HG03196 (cell line): Measurements from ENCODE around the gene SGF29.
"Not testable (repeated sequence)": the region's sequence is repeated elsewhere in the genome, so short reads cannot be mapped to it uniquely, and the experiment has no call there.

Experiments used
- ATAC-seq: cut with Tn5 transposase; IDR thresholded peaks from one replicate; pipeline ENCODE4 v1.9.1; 2021; ENCODE audit not compliant: unreplicated experiment

Gene SGF29

DNA sequence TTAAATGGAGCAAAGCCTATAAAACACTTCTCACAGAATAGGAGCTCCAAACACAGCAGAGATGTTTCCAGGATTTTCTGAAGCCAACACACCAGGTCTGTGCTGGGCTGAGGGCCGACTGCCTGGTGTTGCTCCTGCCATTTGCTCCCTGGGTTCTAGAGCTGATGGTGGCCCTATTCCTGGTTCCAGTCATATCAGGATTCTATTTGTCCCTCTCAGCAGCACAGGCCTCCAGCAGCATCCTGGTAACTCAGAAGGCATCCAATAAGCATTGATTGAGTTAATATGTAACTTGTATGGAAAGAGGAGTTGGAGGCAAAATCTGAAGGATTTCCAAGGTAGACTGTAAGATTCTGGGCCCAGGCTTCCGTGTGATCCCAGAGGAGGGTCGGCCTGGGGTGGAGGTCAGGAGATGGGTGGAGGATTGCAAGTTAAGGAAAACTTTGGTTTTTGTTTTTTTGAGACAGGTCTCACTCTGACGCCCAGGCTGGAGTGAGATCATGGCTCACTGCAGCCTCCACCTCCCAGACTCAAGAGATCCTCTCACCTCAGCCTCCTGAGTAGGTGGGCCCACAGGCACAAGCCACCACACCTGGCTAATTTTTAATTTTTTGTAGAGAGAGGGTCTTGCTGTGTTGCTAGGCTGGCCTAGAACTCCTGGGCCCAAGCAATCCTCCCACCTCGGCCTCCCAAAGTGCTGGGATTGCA is 20.6 kb upstream of the SGF29 start:
- ATAC-seq: no peak

DNA sequence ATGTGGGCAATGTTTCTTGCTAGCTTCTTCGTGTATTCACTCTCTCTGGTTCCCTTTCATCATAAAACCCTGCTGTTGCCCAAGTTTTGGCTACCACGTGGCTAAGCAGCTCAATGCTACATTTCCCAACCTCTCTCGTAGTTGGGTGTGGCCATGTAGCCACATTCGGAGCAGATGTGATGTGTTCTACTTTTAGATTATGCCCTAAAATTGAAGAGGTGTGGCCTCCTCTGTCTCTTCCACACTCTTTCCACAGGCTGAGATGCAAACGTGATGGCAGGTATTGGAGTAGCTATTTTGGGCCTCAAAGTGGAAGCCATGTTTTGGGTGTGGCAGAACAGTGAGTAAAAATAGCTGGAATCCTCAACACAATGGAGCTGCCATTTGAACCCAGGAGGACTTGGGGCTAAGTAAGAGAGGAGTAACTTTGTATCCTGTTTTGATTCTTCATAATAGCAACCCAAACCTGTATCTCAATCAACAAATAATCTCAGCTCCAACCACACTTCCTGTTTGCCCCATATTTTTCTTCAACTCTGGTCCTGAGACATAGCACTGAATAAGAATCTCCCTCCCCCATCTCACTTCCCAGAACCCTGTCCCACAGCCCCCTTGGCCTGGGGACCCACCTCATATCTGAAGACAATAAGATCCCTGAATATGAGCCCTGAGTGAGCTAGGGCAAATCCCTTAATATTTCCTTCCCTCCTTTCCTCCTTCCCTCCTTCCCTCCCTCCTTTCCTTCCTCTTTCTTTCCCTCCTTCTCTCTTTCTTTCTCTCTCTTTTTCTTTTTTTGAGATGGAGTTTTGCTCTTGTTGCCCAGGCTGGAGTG is 19.0 kb upstream of the SGF29 start:
- no peak for ATAC-seq

DNA sequence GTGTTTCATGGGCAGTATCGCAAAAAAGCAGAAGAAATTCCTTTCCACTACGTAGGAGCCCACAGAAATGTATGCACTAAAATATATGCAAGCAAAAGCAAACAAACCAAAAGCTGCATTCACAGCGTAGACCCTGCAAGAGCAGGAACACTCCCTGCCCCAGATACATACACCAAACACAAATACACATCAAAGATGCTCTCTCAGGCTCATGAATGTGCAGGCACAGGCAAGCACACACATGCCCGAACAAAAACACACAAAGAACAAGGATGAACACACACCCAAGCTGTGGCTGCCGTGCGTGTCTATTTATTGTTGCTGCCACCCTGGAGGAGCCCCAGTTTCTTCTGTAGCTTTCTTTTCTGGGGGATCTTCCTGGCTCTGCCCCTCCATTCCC is 16.6 kb upstream of the SGF29 start:
- ATAC-seq: no peak

DNA sequence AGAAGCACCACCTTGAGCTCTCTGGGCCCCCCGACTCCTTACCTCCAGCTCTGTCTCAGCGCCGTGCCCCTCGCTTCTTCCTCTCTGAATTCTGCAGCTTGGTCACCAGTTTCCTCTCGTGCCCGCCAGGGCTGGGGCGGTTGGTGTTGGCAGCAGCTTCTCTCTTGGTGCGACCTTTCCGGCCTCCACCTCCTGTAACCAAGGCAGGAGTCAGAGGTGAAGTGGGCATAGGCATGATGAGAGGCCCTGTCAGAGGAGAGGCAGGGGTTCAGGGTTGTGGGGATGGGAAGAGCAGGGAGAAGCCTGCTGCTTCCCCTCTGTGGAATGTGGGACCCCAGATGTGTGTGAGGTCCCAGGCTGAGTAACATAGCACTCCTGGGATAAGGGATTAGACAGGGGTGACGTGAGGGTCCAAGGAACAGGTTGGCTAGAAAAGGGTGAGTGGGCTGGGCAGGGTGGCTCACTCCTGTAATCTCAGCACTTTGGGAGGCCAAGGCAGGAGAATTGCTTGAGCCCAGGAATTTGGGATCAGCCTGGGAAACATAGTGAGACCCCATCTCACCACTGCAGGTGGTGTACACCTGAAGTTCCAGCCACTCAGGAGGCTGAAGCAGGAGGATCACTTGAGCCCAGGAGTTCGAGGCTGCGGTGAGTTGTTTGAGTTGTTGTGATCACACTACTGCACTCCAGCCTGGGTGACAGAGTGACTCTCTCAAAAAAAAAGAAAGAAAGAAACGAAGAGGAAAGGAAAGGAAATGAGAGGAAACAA is 15.6 kb upstream of the SGF29 start:
- no peak for ATAC-seq

DNA sequence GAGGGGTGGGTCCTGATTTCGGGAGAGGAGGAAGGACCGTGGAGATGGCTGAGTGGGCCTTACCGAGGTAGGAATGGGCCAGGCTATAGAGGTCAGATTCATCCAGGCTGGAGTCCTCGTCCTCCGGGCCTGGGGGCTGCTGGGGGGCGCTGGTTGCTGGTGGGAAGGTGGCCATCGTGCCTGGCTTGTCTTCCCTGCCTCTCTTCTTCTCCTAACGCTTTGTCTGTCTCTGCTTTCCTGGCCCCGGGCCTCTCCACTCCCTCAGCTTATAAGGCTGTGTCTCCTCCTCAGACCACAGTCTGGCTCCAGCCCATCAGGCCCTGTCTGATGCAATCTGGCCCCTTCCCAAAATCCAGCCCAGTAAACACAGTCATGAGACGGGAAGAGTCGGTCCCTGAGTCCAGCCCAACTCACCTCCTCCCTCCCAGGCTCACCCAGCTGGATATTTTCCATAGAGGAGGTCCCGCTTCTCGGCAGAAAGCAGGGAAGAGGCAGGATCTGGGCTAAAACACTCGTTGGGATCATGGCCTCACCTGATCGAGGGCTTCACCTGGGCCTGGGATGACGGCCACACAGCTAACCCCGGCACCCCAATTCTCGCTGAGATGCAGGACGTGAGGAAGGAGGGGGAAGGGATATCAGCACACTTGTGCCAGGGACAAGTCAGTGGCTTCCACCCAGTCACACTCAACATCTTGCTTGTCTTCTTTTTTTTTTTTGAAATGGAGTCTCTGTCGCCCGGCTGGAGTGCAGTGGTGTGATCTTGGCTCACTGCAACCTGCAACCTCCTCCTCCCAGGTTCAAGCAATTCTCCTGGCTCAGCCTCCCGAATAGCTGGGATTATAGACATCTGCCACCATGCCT is 14.8 kb upstream of the SGF29 start, which contains the start of gene NUPR1:
TSS of gene NUPR1 (minus strand) at position 242 of the 864 bp plus-strand sequence. CDS start at position 175, 67 bp downstream.
- ATAC-seq: no peak

DNA sequence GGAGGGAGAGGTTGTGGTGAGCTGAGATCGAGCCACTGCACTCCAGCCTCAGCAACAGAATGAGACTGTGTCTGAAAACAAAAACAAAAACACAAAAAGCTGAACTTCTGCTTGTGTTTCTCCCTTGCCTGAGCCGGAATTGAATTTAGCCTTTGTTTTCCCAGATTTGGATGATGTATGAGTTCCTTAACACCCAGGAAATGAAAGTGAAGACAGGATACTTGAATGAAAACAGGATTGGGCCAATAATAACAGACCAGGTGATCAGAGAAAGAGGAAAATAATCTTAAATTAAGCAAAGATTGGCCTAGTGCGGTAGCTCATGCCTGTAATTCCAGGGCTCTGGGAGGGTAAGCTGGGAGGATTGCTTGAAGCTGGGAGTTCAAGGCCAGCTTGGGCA is 13.4 kb upstream of the SGF29 start:
- ATAC-seq: no peak

DNA sequence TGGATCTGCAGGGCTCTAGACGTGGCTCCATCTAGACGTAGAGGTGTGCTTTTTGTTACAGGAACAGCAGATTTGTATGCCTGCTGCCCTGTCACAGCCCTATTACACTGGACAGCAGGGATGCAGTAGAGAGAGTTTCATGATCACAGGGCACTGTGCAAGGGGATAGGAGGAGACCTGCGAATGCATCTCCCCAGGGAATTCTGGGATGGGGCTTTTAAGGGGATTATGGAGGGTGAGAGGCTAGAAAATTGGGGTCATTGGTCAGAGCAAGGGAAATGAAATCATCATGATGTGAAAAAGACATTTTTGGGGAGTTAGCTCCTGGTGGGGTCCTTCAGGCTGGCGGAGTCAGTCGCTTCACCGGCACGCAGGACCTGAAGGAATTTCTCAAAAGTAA is 11.1 kb upstream of the SGF29 start:
- no peak for ATAC-seq

DNA sequence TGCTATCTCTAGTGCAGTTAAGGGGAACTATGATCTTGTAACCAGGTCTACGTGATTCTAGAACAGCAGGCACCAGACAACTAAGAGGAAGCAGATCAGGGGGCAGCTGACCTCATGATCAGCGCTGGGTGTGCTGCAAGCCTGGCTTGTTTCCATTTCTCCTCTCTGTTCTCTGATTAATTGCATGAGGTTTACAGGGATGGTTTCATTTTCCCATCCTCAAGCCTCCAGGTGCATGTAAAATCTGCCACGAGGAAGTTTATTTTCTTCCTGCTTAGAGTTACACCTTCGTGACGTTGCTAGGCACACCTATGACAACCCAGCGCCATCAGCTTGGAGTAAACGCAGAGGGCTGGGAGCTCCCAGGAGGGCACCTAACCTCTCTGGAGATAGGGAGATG is 10.6 kb upstream of the SGF29 start:
- ATAC-seq: no peak

DNA sequence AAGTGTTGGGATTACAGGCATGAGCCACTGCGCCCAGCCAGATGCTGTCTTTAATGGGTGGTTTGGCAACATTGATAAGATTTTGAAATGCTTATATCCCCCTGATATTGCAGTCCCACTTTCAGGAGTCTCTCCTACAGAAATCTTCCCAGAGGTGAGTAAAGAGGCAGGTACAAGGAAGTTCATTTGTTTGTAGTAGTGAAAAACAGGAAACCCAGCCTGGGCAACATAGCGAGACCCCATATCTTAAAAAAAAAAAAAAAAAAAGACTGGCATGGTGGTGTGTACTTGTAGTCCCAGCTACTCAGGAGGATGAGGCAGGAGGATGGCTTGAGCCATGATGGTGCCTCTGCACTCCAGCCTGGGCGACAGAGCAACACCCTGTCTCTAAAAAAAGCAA is 8.7 kb upstream of the SGF29 start:
- ATAC-seq: no peak

DNA sequence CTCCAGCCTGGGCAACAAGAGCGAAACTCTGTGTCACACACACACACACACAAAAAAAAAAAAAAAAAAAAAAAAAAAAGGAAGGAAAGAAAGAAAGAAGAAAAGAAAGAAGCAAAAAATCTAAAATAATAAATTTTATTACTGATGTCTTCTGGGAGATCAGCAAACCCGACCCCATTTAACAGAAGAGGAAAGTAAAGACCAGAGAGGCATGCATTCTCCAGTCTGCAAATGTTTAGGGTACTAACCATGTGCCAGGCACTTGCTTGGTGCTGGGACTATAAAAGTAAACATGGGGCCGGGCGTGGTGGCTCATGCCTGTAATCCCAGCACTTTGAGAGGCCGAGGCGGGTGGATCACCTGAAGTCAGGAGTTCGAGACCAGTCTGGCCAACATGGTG is 7.8 kb upstream of the SGF29 start:
- ATAC-seq: not testable (repeated sequence)

DNA sequence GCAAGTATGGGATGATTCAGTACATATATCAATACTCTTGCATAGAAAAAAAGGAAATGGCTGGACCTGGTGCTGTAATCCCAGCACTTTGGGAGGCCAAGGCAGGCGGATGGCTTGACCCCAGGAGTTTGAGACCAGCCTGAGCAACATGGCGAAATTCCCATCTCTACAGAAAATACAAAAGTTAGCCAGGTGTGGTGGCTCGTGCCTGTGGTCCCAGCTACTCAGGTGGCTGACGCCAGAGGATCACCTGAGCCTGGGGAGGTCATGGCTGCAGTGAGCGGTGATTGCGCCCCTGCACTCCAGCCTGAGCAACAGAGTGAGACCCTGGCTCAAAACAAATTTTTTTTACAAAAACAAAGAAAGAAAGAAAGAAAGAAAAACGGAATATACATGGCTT is 7.1 kb upstream of the SGF29 start:
- no peak for ATAC-seq

DNA sequence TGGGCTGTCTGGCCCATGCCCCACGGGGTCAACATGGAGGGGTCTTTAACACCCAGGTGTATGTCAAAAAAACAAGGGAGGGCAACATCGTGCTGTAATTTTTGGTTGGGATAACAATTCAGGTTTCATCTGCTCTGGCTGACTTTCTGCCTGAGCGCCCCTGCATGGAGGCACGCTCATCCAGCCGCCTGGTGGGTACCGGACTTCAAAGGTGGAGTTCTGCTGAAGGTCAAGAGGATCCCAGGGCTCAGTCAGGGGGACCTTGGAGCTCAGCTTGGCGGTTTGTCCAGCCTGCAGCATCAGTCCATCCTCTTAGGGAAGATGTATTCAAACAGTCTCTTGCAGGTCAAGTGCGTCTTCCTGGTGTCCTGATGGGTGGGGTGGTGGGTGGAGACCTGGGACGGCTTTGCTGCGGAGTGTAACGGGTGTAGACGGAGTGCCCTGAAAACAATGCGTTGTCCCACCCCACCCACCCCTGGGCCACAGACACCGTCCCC is 5.4 kb upstream of the SGF29 start:
- ATAC-seq: no peak

DNA sequence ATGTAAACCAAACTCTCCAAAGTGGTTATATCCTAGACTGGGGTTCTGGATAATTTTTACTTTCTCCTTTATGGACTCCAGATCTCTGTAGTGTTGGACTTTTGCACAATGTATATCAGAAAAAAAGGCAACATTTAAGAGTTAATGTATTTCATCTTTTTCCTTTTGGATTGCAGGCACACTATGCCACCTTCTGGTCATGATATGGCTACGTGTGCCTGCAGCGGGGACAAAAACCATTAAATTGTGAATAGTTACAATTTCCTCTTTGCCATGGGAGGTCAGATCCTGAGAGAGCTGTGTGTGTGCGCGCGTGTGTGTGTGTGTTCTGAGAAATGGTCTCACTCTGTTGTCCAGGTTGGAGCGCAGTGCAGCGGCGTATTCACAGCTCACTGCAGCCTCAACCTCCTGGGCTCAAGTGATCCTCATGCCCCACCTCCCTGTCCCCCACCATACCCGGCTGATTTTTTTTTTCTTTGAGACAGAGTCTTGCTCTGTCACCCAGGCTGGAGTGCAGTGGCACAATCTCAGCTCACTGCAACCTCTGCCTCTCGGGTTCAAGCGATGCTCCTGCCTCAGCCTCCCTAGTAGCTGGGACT is 4.3 kb upstream of the SGF29 start:
- no peak for ATAC-seq

DNA sequence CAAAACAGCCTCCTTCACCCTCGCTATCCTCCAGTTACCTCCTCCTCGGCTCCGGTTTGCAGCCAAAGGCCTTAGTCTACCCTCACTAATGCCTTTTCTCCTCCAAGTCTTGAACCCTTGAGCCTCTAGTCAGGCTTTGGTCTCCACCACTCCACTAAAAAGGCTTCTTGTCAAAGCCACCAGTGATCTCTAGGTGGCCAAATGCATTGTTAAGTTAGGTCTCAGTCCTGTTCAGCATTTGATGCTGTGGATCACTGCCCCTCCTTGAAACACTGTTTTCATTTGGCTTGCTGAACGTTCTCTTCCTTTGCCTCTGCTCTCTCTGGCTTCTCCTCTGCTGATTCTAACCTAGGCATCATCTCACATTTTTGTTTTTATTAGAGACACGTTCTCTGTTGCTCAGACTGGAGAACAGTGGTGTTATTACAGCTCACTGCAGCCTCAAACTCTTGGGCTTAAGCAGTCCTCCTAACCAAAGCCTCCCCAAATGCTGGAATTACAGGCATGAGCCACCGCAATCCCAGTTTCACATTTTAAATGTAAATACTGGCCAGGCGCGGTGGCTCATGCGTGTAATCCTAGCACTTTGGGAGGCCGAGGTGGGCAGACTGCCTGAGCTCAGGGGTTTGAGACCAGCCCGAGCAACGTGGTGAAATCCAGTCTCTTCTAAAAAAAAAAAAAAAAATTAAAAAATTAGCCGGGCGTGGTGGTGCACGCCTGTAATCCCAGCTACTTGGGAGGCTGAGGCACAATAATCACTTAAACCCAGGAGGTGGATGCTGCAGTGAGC is 1.1 kb downstream of the SGF29 start:
- ATAC-seq: no peak

DNA sequence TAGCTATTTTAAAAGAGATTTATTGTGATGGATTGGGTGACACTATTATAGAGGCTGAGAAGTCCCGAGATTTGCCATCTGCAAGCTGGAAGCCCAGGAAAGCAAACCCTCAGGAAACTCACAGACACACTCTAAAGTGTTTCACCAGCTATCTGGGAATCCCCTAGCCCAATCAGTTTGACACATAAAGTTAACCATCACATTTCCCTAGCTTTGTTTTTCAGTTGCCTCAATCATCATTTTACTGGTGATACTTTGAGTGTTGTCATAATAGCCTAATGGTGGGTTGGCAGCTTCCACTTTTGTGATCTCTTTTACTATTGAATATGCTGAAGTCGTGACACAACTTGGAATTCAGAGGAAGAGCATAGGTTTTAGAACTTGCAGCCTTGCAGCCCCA is 1.8 kb downstream of the SGF29 start:
- no peak for ATAC-seq

DNA sequence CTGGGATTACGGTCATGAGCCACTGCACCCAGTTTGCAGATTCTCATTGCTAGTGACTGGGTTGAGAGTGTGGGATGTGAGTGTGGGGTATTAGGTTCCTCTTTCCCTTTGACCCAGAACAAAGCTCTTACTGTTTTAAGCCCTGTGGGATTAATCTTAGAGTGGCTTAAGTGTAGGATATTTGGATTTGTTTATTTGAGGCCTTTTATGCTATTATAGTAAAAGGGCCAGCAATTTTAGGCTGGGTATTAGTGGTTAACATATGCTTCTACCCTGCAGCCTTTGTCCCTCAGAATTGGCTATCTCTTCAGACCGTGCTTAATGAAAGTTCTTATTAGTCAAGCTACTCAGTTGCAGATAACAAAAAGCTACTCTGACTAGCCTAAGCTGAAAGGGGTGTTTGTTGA is 3.2 kb downstream of the SGF29 start:
- no peak for ATAC-seq

DNA sequence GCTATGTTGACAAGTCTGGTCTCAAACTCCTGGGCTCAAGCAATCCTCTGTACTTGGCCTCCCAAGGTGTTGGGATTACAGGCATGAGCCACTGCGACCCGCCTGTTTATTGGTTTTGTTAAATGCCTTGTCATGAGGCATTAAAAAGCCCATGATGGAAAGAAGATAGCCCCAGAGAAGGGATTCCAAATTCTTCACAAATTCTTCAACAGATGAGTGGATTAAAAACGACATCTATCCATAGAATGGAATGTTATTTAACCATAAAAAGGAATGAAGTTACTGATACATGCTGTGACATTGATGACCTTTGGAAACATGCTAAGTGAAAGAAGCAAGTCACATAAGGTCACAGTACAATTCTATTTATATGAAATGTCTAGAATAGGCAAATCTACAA is 4.7 kb downstream of the SGF29 start:
- no peak for ATAC-seq

DNA sequence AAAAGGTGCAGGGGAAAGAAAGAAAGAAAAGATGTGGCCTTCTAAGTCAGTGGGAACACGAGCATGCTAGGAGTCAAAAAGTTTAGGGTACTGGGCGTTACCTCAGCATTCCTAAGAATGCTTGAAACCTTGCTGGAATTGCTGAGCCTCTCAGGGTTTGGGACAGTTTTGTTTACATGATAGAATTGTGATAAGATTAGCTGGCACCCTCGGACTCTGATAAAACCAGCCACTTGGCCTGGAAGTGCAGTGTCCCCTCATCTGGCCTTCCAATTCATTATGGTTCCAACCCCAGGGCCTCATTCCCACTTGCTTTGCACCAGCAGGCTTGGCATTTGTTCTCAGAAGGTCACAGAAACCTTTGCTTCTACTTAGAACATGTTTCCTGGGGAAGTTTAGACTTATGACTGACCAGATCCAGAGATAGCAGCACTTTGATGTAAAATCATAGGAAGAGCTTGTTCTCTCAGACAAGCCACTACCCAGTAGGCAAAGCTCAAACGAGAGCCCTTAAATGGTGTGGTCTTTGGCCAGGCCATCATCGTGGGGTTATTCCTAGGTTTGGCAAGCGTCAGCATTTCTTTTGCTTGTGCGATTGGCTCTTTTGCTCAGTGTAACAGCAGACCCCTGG is 8.0 kb downstream of the SGF29 start:
- ATAC-seq: no peak

DNA sequence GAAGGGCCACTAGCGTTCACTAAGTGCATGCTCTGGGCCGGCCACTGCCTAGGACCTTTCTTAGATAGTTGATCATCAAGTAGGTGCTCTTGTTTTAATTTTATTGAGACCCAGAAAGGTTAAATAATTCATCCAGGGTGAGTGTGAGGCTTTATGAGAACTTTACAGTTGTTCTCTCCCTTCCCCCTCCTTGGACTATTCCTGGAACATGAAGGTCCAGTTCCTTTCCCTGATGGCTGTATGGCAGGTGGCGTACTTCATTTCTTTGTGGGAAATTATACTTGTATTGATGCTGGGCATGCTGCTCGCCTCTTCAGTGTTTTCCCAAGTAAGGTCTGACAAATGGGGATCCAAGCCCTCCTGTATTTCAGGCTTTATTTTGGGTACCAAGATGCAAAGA is 8.5 kb downstream of the SGF29 start:
- ATAC-seq: no peak
